GM19455 (cell line): Measurements from ENCODE around the gene CYP2E1.
"Not testable (repeated sequence)": the region's sequence is repeated elsewhere in the genome, so short reads cannot be mapped to it uniquely, and the experiment has no call there.

Source experiments
- ATAC-seq: cut with Tn5 transposase; IDR thresholded peaks from one replicate; pipeline ENCODE4 v1.9.1; 2021; ENCODE audit not compliant: unreplicated experiment

Gene CYP2E1

DNA sequence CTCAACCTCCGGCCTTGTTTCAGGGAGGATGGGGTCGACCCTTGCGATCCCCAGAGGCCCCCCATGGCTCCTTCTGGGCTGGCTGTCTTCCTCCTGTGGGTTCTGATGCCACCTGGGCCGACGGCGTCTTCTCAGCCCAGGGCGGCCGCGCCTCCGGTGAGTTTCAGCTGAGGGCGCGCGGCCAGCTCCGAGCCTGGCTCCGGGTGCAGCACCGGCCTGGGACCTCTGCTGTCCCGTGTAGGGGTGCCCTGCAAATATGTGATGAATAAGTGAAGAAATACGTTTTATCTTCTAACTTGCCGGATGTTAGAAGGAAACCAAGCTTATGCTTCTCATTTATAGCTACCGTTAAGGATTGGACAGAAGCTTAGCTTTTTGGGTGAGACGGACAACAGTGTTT is 42.6 kb downstream of the CYP2E1 start:
- ATAC-seq: not testable (repeated sequence)

DNA sequence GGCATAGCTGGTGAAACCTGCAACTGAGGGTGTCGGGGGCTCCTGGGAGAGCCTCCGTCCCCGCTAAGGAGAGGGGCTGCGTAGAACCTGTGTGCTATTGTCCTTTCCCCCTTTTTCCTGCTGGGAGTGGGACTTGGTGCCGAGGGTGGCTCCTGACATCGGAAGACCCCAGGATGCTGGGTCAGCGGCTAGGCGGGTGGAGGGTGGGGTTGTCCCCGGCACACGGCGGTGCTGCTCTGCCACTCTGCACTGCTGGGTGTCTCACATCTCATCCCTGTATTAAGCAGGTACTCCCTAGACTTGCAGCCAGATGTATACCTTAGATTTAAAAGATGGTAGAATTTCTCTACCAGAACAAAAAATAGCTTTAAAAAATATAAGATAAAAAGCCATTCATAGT is 44.9 kb downstream of the CYP2E1 start:
- ATAC-seq: not testable (repeated sequence)

DNA sequence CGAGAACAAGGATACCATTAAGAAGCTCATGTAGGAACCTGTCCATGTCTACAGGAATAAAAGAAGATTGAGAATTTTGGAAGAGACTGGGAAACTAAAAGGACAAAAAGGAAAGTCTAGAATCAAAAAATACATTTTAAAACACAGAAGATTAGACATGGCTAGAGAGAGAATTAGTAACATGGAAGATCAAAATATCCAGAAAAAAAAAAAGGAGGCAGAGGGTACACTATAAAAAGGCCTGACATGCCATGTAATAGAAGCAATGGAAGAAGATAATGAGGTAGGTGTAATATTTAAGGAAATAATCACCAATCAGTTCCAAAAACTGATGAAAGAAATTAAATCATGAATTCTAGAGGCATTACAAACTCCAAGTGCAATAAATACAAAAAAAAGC is 46.3 kb downstream of the CYP2E1 start:
- ATAC-seq: not testable (repeated sequence)

DNA sequence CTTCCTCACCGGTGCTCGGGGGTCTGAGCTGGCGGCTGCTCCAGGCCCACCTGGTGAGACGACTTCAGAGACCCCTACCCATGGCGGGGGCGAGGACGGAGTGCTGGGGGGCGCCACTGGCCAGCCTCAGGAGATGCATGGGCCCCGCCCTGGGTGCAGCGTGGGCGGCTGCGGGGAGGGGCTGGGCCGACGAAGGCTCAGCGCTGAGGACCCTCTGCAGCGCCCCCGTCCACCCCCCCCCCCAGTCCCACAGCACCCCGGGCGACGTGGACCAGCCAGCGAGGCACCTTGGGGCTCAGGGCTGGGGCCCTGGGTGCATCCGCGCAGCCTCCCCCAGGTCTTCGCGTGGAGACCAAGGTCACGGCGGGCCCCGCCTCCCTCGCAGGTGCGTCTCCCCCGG is 49.9 kb downstream of the CYP2E1 start:
- not testable (repeated sequence) for ATAC-seq
